HepG2 (cell line): Measurements from ENCODE around the gene ABI2. TPM values are rescaled to one million over a fixed set of nuclear protein-coding genes. Genes with fewer than 3 reads are reported as not detected.

ENCODE experiments used
- ATAC-seq: fragments of 200-7000 bp; cut with Tn5 transposase; 3 replicates; pipeline ENCODE4 v1.9.1; 2020; ENCODE audit warnings: mild to moderate bottlenecking, moderate library complexity
- BruUV-seq: library from RNA; stranded (reverse); fragments of 400-500 nt; replicated peaks from 2 replicates; lab custom pipeline; 2021; lab: Mats Ljungman, UMichigan
- CTCF ChIA-PET: fragments of 300-600 bp; formaldehyde crosslinking; extraction: SDS; loops from one replicate; lab custom pipeline; 2021; ENCODE audit warnings: low total read pairs, inconsistent platforms, low intra/inter-chr PET ratio; lab: Yijun Ruan, JAX
- POLR2A ChIA-PET: fragments of 350-600 bp; sonication (Branson Sonifier 250); formaldehyde crosslinking; loops from one replicate; lab custom pipeline; 2020; ENCODE audit warnings: antibody characterized with exemption, inconsistent platforms; lab: Yijun Ruan, JAX
- DNase-seq: peaks from one replicate; pipeline ENCODE4 v3.0.0-alpha.2; 2015; ENCODE audit warnings: low spot score
- FAIRE-seq: peaks from 3 replicates; lab custom pipeline; 2011; peaks lifted over from hg19 to GRCh38; lab: Jason Lieb, UNC
- H2AFZ ChIP-seq: one replicate; pipeline ENCODE4 v1.6.1; 2011; ENCODE audit warnings: low read length, inconsistent platforms
- H3K27ac ChIP-seq: fragments of 300-600 bp; 3 replicates; pipeline ENCODE4 v1.8.0; 2011; ENCODE audit warnings: mixed run types, mild to moderate bottlenecking, mixed read lengths, low read length, inconsistent platforms; ENCODE audit not compliant: insufficient read depth; ENCODE audit errors: extremely low read length
- H3K27me3 ChIP-seq, 2 experiments: fragments of 200-600 bp in 1 of 2; 2 replicates in 1 of 2; 3 replicates in 1 of 2; pipeline versions ENCODE4 v1.6.0 to v1.8.0; 2011; ENCODE audit warnings: low read length in 2 of 2, mild to moderate bottlenecking in 2 of 2, moderate library complexity in 2 of 2, inconsistent platforms in 1 of 2; ENCODE audit not compliant: insufficient read depth in 2 of 2, control insufficient read depth in 1 of 2
- H3K36me3 ChIP-seq, 2 experiments: fragments of 200-600 bp in 1 of 2; replicated peaks in 1 of 2; 2 replicates in 1 of 2; 3 replicates in 1 of 2; pipeline versions ENCODE4 v1.5.1 to v1.8.0; 2011; ENCODE audit warnings: low read length in 2 of 2, inconsistent platforms in 1 of 2; ENCODE audit not compliant: insufficient read depth in 2 of 2, control insufficient read depth in 1 of 2
- H3K4me1 ChIP-seq: 2 replicates; pipeline ENCODE4 v1.5.1; 2012; ENCODE audit warnings: low read length, inconsistent platforms; ENCODE audit not compliant: insufficient read depth
- H3K4me2 ChIP-seq: 2 replicates; pipeline ENCODE4 v1.6.0; 2011; ENCODE audit warnings: low read depth, low read length, inconsistent platforms
- H3K4me3 ChIP-seq, 3 experiments: fragments of 200-600 bp in 1 of 3; sonication (generic), shearing (Covaris generic) in 1 of 3; replicated peaks in 1 of 3; 2 replicates each; pipeline ENCODE4 v1.5.1; 2011 to 2016; ENCODE audit warnings: low read length in 3 of 3, inconsistent platforms in 2 of 3, low read depth in 2 of 3, mild to moderate bottlenecking in 2 of 3, control low read depth in 1 of 3, mixed read lengths in 1 of 3; ENCODE audit not compliant: insufficient read depth in 1 of 3
- H3K79me2 ChIP-seq: one replicate; pipeline ENCODE4 v1.6.1; 2011; ENCODE audit warnings: low read length, inconsistent platforms; ENCODE audit not compliant: insufficient read depth
- H3K9ac ChIP-seq: 2 replicates; pipeline ENCODE4 v1.6.0; 2011; ENCODE audit warnings: mild to moderate bottlenecking, low read depth, low read length, inconsistent platforms; ENCODE audit not compliant: insufficient read depth
- H3K9me3 ChIP-seq: 2 replicates; pipeline ENCODE4 v1.5.1; 2012; ENCODE audit warnings: mild to moderate bottlenecking, low read length
- H4K20me1 ChIP-seq: 2 replicates; pipeline ENCODE4 v1.6.0; 2011; ENCODE audit warnings: inconsistent platforms, mild to moderate bottlenecking, low read length, moderate library complexity; ENCODE audit not compliant: insufficient read depth
- ATF7-NPFF ChIP-seq: sonication (generic); formaldehyde crosslinking; IDR thresholded peaks from 2 replicates; pipeline ENCODE4 v1.8.1; 2023; ENCODE audit warnings: mild to moderate bottlenecking, low read depth, missing genetic modification reagents, moderate library complexity
- ATRX ChIP-seq: sonication (generic); formaldehyde crosslinking; IDR thresholded peaks from 2 replicates; pipeline ENCODE4 v1.4.0; 2020; ENCODE audit warnings: missing genetic modification reagents, borderline replicate concordance
- GMEB1 ChIP-seq: sonication (generic); formaldehyde crosslinking; IDR thresholded peaks from 2 replicates; pipeline ENCODE4 v1.5.1; 2020; ENCODE audit warnings: missing genetic modification reagents, mild to moderate bottlenecking, borderline replicate concordance
- HOMEZ ChIP-seq: IDR thresholded peaks from 2 replicates; pipeline ENCODE4 v1.6.1; 2016; ENCODE audit warnings: low read depth
- HOXA7 ChIP-seq: sonication (generic); formaldehyde crosslinking; IDR thresholded peaks from 2 replicates; pipeline ENCODE4 v1.8.1; 2022; ENCODE audit warnings: mild to moderate bottlenecking, missing genetic modification reagents, moderate library complexity
- MTF1 ChIP-seq: sonication (generic); formaldehyde crosslinking; IDR thresholded peaks from 2 replicates; pipeline ENCODE4 v1.5.0; 2020; ENCODE audit warnings: missing genetic modification reagents
- MYNN ChIP-seq: sonication (generic); formaldehyde crosslinking; IDR thresholded peaks from 2 replicates; pipeline ENCODE4 v1.4.0; 2020; ENCODE audit warnings: mild to moderate bottlenecking, low read depth, missing genetic modification reagents
- ZFAT ChIP-seq: sonication (generic); formaldehyde crosslinking; conservative IDR thresholded peaks from 2 replicates; pipeline ENCODE4 v1.8.1; 2023; ENCODE audit warnings: missing genetic modification reagents, inconsistent platforms
- ZNF263 ChIP-seq: sonication (generic); formaldehyde crosslinking; IDR thresholded peaks from 2 replicates; pipeline ENCODE4 v1.4.0; 2020; ENCODE audit warnings: missing genetic modification reagents
- ZNF431 ChIP-seq: sonication (generic); formaldehyde crosslinking; IDR thresholded peaks from 2 replicates; pipeline ENCODE4 v1.9.0; 2022; ENCODE audit warnings: missing genetic modification reagents, low read depth, mild to moderate bottlenecking, borderline replicate concordance
- ZNF513 ChIP-seq: sonication (generic); formaldehyde crosslinking; conservative IDR thresholded peaks from 2 replicates; pipeline ENCODE4 v1.5.0; 2020; ENCODE audit warnings: missing genetic modification reagents
- ZNF776 ChIP-seq: sonication (generic); formaldehyde crosslinking; IDR thresholded peaks from 2 replicates; pipeline ENCODE4 v1.4.0; 2020; ENCODE audit warnings: mild to moderate bottlenecking, missing genetic modification reagents
- WGBS: methylation state at CpG from one replicate; pipeline ENCODE4 v1.1.6; 2017; ENCODE audit warnings: low lambda C conversion rate; 5-methylcytosine and 5-hydroxymethylcytosine counted together
- in situ Hi-C: cut with HindIII; loops from 2 replicates; pipeline ENCODE4 v1.10.0; 2017; ENCODE audit warnings: low pct_unique_long_range_greater_than_20kb; ENCODE audit not compliant: extremely low pct_ligation_motif_present
- intact Hi-C: fragments of 100-400 bp; cut with micrococcal nuclease; formaldehyde crosslinking; loops from one replicate; pipeline ENCODE4 v1.10.0; 2022; ENCODE audit not compliant: unreplicated experiment
- polyA plus RNA-seq, 8 experiments: library from polyadenylated mRNA; depleted of rRNA in 3 of 8; stranded (reverse) in 7 of 8; unstranded in 1 of 8; fragments of >200 nt; fragmentation: Illumina TruSeq in 4 of 8; extraction: Trizol in 4 of 8; gene quantifications; 2 replicates each; pipeline versions ENCODE4 v1.2.1 to v1.2.3, GENCODE V29; 2011 to 2016; ENCODE audit warnings: low read depth in 4 of 8, missing spikeins in 1 of 8, mixed read lengths in 1 of 8; ENCODE audit not compliant: insufficient read depth in 1 of 8
- total RNA-seq, 5 experiments: library from RNA; depleted of rRNA; stranded (reverse); fragments of >200 nt; fragmentation: Illumina TruSeq; extraction: Trizol; gene quantifications; 2 replicates each; pipeline ENCODE4 v1.2.3, GENCODE V29; 2016; ENCODE audit warnings: low read depth in 1 of 5
- TF ChIP-seq, protein P1 (sequence below): sonication (generic); formaldehyde crosslinking; IDR thresholded peaks from 2 replicates; pipeline ENCODE4 v1.4.0; 2020; ENCODE audit warnings: missing genetic modification reagents, mild to moderate bottlenecking, borderline replicate concordance
- TF ChIP-seq, protein P2 (sequence below): sonication (generic); formaldehyde crosslinking; IDR thresholded peaks from 2 replicates; pipeline ENCODE4 v1.4.0; 2020; ENCODE audit warnings: missing genetic modification reagents, mild to moderate bottlenecking, borderline replicate concordance

ABI2 gene
- total and polyA plus RNA-seq, 2 of the 13 experiments (the other 11 are each of a cell fraction or from before 2014, with no cell fraction given) = 28.4 to 32.4 TPM

GRCh38 chr2:203341741-203342310 is 13.6 kb downstream of the ABI2 start:
- Histone ChIP-seq H3K4me2 (no peak overlapping the region), H3K9me3 (no peaks in the 10 kb centered on the region), H3K27me3 (no peaks in the 10 kb centered on the region), H3K9ac (no peak overlapping the region), H2AFZ (no peak overlapping the region), H3K79me2 (peaks cover 25% of the 10 kb centered on the region), H3K4me3 (no peak overlapping the region), H3K4me1 (no peaks in the 10 kb centered on the region), H3K36me3 (peaks cover 4 to 10% of the 10 kb centered on the region in 2 experiments; a peak in 4 of 5 replicates), H4K20me1 (no peaks in the 10 kb centered on the region), H3K27ac (no peak overlapping the region)
- DNase-seq = no peak
- BruUV-seq = no TSS peak
- POLR2A ChIA-PET = no interaction called here
- WGBS = 76% methylated on average over 2 of the region's 2 CpGs
- in situ Hi-C loops = no loop called here
- no peak for TF ChIP-seq ZNF263
- TF ChIP-seq, protein P1, sequence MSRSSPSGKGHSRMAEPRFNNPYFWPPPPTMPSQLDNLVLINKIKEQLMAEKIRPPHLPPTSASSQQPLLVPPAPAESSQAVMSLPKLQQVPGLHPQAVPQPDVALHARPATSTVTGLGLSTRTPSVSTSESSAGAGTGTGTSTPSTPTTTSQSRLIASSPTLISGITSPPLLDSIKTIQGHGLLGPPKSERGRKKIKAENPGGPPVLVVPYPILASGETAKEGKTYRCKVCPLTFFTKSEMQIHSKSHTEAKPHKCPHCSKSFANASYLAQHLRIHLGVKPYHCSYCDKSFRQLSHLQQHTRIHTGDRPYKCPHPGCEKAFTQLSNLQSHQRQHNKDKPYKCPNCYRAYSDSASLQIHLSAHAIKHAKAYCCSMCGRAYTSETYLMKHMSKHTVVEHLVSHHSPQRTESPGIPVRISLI = no peak
- TF ChIP-seq, protein P2, sequence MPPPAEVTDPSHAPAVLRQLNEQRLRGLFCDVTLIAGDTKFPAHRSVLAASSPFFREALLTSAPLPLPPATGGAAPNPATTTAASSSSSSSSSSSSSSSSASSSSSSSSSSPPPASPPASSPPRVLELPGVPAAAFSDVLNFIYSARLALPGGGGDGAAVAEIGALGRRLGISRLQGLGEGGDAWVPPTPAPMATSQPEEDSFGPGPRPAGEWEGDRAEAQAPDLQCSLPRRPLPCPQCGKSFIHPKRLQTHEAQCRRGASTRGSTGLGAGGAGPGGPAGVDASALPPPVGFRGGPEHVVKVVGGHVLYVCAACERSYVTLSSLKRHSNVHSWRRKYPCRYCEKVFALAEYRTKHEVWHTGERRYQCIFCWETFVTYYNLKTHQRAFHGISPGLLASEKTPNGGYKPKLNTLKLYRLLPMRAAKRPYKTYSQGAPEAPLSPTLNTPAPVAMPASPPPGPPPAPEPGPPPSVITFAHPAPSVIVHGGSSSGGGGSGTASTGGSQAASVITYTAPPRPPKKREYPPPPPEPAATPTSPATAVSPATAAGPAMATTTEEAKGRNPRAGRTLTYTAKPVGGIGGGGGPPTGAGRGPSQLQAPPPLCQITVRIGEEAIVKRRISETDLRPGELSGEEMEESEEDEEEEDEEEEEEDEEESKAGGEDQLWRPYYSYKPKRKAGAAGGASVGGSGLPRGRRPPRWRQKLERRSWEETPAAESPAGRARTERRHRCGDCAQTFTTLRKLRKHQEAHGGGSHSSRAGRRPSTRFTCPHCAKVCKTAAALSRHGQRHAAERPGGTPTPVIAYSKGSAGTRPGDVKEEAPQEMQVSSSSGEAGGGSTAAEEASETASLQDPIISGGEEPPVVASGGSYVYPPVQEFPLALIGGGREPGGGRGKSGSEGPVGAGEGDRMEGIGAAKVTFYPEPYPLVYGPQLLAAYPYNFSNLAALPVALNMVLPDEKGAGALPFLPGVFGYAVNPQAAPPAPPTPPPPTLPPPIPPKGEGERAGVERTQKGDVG (CRISPR knock-in tag) = no peak
- TF ChIP-seq ATF7-NPFF (CRISPR knock-in tag) = no peak
- no peak for TF ChIP-seq ZNF431 (CRISPR knock-in tag)
- TF ChIP-seq ZNF513 = no peak
- no peak for TF ChIP-seq ATRX (CRISPR knock-in tag)
- TF ChIP-seq ZNF776 (CRISPR knock-in tag) = no peak
- no peak for TF ChIP-seq GMEB1 (CRISPR knock-in tag)
- no peak for TF ChIP-seq HOMEZ (CRISPR knock-in tag)
- no peak for TF ChIP-seq MYNN (CRISPR knock-in tag)
- TF ChIP-seq MTF1 (CRISPR knock-in tag) = no peak
- TF ChIP-seq ZFAT (CRISPR knock-in tag) = no peak
- TF ChIP-seq HOXA7 = no peak
- TF ChIP-seq, all 625 proteins: peak for 0
- no peak for ATAC-seq
- CTCF ChIA-PET = no interaction called here
- intact Hi-C loops = no loop called here
- no peak for FAIRE-seq
